KBM-7 (cell line): Measurements from ENCODE around the gene ADGRL3.
"Not testable (repeated sequence)": the region's sequence is repeated elsewhere in the genome, so short reads cannot be mapped to it uniquely, and the experiment has no call there.

Source experiments
- DNase-seq: peaks from one replicate; pipeline ENCODE4 v3.0.0-alpha.2; 2015
- in situ Hi-C: fragments of 300-500 bp; cut with MboI; formaldehyde crosslinking; loops from 2 replicates; pipeline ENCODE4 v1.14.3; 2020; ENCODE audit warnings: low sequenced_read_pairs, low pct_unique_long_range_greater_than_20kb, mixed read lengths

Gene ADGRL3

DNA sequence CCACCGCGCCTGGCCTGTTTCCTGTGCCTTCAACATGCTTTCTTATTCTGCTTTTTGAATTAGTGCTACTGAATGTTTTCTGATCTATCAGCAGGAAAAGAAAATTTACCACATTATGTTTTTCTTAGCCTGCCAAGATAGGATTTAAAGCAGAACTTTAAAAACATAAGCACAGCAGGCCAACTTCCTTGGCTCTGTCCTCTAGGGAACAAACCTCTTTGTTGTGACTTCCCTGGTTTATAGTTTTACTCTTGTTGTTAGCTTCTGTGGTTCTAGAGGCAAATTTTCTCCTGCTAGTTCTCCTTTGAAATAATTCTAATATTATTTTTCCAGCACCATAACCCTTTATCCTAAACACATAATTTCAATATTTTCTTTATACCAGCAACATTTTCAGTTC lies 605.1 kb downstream of the ADGRL3 start:
- DNase-seq, result no peak
- in situ Hi-C loops, result no loop called here

DNA sequence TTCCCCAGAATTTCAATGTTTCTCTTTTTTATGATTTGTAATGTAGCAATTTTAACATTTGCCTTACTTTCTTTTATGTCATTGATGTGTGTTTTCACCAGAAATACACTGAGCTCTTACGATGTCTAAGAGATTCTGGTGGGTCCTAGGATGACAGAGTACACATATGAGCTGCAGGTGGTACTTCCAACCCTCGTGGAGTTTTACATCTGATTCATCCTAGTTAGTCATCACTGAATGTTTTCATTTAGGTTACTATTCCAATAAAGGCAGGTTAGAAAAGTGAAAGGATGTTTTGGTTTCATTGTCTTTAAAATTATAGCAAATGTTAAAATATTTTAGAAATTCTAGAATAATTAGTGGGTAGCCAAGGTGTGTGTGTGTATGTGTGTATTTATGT lies 605.9 kb downstream of the ADGRL3 start:
- DNase-seq, result no peak
- in situ Hi-C loops, result no loop called here

DNA sequence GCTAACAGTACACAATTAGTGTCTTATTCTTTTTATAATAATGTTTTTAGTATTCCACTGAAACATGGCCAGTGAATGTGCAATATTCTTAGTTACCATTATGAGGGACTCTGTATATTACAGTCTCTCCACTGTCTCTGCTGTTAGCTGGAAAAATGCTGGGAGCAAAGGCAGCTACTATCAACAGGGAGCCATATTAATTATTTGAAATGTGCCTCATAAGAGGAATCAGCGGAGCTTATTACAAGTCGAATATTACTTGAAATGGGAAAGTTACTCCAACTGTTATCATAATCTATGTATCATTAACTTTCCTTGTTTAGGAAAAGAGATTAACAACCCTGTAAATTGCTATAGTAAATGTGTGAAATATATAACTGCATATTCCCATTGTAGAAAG lies 612.0 kb downstream of the ADGRL3 start:
- in situ Hi-C loops, result no loop called here
- DNase-seq, result no peak

DNA sequence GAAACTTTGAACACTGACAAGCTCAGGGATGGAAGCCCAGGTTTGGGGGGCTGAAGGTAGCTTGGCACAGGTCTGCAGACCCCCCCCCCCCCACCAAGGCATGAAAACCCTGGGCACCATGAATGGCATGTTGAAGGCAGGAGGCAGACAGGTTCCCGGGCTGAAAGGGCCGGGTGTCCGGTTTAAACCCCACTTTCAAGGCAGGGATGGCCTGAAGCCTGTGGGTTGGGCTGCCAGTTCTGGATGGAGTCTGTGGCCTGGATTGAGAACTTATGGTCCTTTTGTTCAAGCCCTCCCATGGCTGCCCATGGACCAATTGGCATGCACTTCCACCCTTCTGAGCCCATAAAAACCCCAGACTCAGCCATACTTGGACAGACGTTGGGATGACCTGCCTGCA lies 616.9 kb downstream of the ADGRL3 start:
- in situ Hi-C loops, result no loop called here
- DNase-seq, result no peak

DNA sequence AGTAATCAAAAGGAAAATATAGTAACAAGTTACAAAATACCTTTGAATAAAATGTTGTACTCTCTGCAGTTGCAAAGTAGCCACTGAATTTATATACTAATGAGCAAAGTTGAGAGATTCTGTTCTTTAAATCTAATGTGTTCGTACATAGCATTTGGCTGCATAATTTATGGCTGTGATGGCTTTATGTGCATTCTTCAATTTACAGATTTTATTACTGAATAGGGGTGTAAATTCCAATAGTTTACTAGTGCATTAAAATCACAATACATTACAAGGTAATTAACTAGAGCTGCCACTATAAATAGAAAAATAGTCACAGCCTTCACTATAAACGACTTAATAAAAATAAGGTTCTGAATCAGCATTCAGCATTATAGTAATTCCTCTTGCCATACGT lies 620.0 kb downstream of the ADGRL3 start:
- in situ Hi-C loops, result no loop called here
- no peak for DNase-seq

DNA sequence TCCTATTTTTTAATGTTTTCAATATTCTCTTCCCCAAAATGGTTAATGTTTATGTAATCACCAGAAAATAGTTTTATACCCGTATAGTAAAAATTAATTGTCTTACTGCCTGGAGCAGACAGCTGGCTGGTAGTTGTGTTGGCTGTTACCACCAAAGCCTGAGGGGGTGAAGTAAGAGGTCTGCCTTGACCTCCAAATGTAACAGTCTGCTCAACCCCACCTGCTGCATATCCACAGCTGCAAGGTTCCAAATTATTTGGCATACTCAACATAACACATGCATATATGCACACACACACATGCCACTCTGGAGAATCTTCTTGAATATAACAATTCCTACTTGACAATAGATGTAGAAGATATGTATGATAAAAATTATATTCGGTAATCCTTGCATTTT lies 624.3 kb downstream of the ADGRL3 start:
- no peak for DNase-seq
- in situ Hi-C loops, result no loop called here

DNA sequence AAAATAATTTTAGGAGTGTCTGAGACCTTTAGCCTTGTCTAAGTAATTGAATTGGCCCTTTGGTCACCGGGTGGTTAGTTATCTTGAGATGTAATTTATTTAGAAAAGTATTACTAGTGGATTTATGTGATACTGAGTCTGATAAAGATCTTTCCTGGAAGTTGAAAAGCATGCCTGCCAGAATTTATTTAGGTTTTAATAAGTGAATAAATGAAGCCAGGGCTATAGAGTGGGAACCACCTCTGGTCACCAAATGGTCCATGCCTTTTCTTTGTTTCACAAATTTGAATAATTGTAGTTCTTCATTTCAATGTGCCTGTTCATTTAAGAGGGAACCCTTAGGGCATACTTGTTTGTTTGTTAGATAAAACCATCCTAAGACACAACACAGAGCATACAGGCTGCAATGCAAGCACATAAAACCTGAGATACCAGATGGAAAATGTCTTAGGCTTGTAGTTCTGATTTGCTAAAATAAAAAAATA lies 627.8 kb downstream of the ADGRL3 start:
- DNase-seq, result no peak
- in situ Hi-C loops, result no loop called here

DNA sequence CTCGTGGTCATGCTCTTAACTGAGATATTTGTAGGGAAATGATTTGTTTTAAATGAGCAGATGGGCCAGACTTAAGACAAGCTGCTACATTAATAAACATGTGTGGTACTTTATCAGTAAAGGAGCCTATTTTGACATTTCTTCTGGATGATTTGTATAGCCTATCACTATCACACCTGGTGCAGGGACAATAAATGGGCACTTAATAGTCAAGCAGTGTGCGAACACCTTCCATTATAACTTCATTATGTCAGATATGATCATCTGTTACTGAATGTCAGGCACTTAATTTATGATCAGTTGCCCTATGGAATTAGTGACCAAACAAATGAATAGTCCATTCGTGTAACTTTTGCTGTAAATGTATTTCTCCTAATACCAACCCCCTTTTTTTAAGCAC lies 628.8 kb downstream of the ADGRL3 start:
- in situ Hi-C loops, result no loop called here
- DNase-seq, result no peak

DNA sequence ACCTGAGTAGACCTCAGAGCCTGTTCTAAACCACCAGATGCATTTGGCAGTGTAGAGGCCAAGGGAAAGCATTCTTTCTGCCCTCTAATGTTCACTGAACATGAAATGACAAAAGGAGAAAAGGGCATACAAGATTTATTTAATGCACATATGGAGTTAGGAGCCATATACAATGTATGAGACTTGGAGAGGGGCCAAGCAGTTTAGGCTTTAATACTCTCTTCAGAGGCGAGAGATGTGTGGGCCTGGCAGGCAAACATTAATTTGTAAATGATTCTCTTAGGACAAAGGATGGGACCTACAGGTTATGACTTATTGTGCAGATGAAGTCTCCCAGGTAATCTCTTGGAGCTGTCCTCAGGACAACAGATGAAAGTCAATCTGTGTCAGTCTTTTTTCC lies 631.9 kb downstream of the ADGRL3 start:
- no peak for DNase-seq
- in situ Hi-C loops, result no loop called here

DNA sequence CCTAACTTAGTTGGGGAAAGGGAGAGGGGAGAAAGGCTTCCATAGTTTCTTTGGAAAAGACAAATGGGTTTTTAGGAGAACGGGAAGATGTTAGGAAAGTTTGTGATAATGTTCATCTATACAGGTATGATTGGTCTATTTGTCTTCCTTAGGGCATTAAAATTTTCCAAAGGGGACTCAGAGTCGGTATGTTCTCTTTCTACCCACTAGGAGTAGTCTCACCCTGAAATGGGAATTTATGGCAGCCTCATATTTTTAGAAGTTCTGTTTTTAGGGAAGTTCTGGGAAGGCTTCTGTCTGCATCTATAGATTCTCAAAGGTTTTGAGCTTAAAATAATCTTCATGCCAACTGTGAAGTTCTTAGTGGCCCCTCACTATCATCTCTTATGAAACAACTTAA lies 637.3 kb downstream of the ADGRL3 start:
- in situ Hi-C loops, result no loop called here
- DNase-seq, result no peak

DNA sequence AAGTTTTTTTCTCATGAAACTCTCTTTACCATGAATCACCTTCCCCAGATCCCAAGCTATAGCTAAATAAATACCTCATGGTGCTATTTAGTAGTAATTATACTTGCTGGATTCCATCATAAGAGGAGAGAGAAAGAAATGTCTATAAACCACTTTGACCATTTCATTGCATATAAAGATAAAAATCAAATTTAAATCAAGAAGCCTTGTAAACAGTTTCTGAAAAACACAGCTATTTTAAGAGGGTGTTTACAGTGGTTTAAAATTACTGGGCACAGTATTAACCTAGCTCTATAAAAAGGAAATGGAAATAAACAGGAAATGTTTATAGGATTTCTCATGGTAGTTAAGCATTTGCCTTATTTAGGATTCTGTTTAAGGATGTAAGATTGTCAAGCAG lies 637.9 kb downstream of the ADGRL3 start:
- no peak for DNase-seq
- in situ Hi-C loops, result no loop called here

DNA sequence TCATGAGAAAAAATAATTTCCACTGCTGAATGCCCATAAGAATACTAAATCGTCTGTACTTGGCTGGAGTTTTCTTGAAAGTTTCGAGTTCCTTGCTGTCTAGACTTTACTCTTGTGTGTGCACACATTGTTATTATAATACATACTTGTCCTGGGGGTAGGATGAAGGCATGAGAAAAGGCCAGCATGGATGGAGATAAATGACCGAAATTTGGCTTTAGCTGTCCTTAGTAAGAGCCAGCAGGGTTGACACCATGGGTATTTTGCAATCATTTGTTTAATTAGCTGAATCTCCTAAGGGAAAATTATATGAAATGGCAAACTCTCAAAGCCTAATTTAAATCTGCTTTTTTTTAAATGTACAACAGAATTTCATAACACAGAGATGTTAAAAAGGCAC lies 641.6 kb downstream of the ADGRL3 start:
- in situ Hi-C loops, result no loop called here
- no peak for DNase-seq

DNA sequence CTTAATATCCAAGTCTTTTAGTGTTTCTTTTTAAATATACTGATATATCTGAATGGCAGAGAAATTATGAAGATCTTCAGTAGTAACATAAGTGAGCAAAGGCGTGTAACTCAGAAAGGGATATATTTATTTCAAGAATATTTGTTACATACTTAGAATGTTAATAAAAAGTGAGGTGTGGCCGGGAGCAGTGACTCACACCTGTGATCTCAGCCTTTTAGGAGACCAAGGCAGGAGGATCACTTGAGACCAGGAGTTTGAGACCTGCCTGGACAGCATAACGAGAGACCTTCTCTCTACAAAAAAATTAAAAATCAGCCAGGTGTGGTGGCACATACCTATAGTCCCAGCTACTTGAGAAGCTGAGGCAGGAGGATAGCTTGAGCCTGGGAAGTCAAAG lies 651.0 kb downstream of the ADGRL3 start:
- in situ Hi-C loops, result no loop called here
- DNase-seq, result no peak

DNA sequence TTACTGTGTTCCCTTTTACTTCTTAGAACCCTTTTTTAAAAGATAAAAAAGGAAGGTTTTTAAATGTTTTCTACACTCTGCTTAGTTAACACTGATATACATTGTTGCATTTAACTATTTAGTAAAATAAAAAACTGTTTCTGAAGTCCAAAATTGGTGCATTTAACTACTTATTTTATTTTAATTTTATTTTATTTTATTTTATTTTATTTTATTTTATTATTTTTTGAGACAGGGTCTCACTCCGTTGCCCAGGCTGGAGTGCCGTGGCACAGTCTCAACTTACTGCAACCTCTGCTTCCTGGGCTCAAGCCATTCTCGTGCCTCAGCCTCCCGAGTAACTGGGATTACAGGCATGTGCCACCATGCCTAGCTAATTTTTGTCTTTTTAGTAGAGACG lies 652.0 kb downstream of the ADGRL3 start:
- DNase-seq, in situ Hi-C loops: not testable (repeated sequence)

DNA sequence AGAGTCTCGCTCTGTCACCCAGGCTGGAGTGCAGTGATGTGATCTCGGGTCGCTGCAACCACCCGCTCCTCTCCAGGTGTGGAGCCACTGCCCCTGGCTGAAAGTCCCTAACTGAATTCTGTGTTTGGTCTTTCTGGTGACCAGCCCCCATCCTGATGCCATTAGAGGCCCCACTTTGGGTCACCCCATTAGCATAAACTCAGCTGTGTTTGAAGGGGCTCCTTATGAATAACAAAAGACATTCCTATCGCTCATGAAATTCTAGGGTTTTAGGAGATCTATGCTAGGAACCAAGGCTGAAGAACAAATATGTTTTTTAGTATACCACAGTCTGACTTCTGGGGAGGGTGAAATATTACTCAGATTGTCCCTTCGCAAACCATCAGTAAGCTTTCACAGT lies 652.9 kb downstream of the ADGRL3 start:
- no peak for DNase-seq
- in situ Hi-C loops, result no loop called here

DNA sequence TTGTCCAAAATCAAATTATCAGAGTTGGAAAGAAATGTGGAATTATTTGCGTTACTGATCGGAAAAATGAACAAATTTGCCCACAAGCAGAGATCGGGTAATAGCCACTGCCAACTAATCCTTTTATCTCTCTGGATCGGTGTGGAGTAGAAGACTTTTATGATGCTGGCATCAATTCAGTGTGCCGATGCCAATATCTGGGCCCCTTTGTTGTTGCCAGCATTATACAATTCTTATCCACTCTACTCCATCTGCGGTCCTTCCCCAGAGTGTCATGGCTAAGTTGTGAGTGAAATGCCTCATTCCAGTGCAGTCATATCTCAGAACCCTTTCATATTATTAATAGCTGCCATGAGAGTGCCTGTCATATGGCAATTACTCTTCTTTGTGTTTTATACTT lies 660.2 kb downstream of the ADGRL3 start:
- in situ Hi-C loops, result no loop called here

DNA sequence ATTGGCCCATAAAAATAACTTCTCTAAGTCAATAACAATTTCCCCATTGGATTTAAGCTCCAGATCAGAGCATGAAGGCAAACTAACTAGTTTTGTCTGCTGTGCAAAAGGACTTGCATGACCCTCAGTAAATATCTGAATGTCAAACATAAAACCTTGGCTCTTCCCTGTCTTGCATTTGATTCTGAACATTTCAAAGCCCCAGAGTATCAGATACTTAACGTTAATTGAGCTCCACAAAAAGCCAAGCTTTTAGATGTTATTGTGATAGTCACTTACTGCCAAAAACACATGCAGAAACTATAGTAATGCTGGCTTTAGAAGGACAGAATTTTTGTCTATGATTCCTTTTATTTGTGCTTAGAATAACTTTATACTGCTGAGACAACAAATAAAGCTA lies 664.2 kb downstream of the ADGRL3 start:
- no peak for DNase-seq
- in situ Hi-C loops, result no loop called here

More for the DNA sequence above, 660.2 kb downstream of the ADGRL3 start:
- no peak for DNase-seq

DNA sequence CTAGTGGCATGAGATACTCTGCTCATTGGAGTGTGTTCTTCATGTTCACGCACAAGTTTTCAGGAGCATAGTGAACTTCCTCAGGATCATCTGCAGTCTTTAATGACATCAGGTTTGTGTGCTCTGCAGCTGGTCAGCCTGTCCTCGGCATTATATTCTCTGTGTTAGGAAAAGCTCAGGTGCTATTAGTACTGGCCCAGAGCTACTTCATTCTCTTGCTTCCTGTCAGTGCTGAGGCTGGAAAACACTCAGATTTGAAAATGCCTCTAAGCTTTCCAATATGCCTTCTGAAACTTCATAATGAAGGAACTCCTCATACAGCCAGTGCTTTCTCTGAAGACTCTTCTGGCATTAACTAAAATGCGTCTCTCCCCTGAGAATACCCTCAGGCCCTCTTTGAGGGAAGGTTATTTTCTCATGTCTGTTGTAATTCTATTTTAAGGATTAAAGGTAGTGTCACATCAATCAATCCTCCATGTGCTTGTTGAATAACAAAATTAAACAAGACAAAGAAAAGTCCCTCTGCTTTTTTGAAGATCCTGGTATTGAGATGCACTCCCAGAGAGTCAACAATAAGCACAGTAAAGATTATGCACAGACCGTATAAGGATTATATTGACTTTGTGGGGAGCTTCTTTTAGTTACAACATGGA lies 666.4 kb downstream of the ADGRL3 start:
- in situ Hi-C loops, result no loop called here
- DNase-seq, result no peak

DNA sequence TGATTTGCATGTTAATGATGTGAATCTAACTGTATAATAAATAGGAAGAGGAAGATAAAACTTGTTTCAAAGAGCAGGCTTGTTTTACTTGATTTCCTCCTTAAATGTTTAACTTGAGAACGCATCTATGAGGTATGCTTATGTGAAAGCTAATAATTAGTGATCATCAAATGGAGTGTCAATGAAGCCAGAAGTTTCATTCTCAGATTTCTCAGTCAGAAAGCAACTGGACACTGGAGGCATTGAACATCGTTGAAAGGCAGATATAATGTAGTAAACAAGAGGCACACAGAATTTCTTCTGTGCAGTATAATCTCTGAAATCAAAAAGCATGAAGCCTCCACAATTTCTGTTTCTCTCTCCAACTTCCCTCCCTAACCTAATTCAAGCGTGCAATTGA lies 672.9 kb downstream of the ADGRL3 start:
- in situ Hi-C loops, result no loop called here
- no peak for DNase-seq

DNA sequence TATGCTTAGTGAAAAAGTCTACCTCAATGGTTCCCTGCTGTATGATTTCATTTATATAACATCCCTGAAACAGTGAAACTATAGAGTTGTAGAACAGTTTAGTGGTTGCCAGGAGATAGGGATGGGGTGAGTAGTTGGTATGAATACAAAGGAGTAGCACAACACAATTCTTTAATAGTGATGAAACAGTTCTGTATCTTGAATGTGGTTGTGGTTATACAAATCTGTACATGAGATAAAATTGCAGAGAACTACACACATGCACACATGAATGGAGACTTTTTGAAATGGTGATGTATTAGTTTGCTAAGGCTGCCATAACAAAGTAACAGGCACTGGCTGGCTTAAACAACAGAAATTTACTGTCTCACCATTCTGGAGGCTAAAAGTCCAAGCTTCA lies 677.1 kb downstream of the ADGRL3 start:
- no peak for DNase-seq
- in situ Hi-C loops, result no loop called here

DNA sequence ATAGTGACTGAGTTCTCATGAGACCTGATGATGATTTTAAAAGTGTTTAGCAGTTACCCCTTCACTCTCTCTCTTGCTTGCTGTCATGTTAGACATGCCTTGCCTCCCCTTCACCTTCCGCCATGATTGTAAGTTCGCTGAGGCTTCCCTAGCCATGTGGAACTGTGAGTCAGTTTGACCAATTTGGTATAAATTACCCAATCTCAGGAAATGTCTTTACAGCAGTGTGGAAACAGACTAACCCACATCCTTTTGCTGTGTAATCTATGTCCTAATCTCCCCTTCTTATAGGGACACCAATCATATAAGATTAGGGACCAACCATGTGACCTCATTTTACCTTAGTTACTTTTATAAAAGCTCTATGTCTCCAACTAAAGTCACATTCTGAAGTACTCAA lies 677.8 kb downstream of the ADGRL3 start:
- peak; percentile 39 for DNase-seq

DNA sequence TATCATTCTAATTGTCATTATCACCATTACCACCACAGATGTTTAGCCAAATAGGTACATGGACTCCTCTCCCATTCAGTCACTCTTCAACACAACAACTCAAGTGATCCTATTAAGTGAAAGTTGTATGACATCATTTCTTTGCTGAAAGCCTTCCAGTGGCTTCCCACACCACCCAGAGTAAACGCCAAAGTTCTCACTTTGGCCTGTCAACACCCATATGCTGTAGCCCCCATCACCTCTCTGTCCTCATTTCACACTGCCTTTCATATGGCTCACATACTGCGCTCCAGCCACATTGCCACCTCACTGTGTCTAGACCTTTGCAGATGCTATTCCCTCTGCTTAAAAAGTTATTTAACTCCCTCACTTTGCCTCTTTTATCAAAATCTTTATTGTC lies 682.3 kb downstream of the ADGRL3 start:
- no peak for DNase-seq
- in situ Hi-C loops, result no loop called here

More for the DNA sequence above, 677.8 kb downstream of the ADGRL3 start:
- in situ Hi-C loops, result no loop called here
